GM21423 (cell line): ENCODE results near the gene MVB12A.

Experiments used
- ATAC-seq: cut with Tn5 transposase; IDR thresholded peaks from one replicate; pipeline ENCODE4 v1.9.1; 2021; ENCODE audit warnings: mild to moderate bottlenecking, moderate library complexity; ENCODE audit not compliant: unreplicated experiment

MVB12A gene

DNA sequence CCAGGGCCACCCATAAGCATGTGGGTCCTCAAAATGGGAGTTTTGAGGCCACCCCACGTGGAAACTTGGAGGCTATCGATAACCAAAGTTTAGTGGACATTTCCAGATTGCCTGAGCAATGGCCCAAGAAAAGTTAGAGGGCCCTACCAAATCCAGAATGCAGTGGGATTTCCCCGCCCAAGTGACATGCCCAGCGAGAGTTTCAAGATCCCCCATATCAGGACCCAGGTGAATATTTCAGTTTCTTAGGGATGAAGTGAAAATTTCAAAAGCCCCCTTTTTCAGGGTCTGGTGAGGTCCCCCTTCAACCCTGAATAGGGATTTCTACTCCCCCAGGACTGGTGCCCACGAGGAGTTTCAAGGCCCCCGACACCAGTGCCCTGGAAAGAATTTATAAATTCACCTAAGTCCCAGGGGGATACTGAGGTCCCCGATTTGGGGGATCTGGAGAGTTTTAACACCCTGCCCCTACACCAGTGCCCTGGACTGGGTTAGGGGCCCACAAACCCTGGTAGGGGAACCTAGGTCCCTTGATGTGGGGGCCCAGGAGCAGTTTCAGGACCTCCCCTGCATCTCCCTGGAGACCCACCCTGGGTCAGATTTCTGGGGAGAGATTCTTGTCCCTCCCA is 15.1 kb upstream of the MVB12A start:
- ATAC-seq, result no peak

DNA sequence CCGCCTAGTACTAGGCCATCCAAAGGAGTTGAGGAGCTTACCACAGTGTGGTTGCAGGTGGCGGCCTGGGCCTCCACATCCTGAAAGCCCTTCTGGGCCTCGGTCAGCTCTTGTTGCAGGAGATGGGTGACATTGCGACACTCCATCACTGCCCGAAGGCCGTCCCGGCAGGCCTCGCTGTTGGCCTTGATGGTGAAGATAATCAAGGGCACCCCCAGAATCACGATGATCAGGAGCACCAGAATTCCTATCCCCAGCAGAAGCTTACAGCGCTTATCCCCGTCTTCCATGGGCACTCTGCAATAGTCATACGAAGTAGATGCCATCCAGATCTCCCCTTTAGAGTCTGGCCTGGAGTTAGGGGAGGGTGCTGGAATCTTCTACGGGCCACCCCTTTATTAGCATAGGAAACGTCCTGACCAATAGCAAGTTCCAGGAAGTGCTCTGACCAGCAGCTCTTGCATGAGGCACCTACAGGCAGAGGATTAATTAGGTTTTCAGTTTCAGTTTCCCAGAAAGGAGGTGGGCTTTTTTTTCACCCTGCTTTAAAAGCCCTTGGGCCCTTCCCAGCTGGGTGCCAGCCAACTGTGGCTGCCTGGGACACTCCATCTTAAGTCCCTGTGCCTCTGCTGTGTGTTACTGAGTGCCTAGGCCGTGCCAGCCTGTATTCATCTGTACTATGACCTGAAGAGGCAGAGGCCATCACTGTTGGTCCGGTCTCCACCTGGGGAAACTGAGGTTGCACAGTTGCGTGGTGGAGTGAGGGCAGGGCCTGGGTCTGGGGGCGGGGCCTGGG is 14.4 kb upstream of the MVB12A start, which contains the start of gene BST2:
TSS of gene BST2 (minus strand) at position 381 of the 796 bp plus-strand sequence. CDS start at position 326, 55 bp downstream.
- ATAC-seq, result peak; percentile 65

DNA sequence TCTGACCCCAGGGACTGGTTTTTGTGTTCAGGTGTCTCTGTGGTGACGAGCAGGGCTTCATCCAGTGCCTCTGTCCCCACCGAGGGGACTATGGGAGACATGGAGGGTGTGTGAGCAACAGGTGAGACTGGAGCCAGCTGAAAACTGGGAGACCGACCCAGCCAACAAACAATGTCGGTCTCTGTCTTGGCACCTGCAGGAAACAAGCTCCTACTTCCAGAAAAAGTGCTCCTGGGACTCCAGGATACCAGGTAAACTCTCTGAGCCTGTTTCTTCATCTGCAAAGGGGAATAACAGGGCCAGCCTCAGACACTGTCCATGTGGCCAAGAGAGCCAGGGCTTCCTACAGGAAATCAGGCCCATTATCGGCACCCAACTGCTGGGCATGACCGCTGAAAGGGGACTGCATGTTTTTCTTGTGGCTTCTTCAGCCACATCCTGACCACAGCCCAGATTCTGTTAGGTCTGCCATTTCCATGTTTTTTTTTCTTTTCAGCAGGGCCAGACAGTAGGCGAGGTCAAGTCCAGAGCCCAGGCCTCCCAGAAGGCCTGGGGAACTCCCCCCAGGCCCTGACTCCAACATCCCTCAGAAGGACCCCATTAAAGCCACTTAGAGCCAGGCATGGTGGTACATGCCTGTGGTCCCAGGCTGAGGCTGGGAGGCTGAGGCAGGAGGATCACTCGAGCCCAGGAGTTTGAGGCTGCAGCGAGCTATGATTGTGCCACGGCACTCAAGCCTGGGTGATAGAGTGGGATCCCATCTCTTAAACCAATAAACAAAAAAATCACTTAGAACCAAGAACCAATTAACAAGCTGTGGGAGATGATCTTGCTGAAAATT is 13.6 kb upstream of the MVB12A start:
- peak; percentile 21 for ATAC-seq

DNA sequence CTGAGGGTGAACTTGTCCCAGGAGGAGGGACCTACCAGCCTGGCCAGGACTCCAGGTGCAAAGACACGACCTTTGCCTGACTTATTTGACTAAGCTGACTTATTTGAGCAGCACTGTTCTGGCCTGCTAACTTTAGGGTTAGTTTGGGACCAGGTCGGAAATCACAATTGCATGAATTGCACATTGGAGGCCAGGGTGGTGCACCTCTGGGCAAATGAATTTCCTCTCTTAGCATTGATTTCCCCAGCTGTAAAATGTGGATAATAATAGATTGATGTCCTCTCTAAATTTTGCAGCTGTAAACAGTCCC is 13.0 kb upstream of the MVB12A start:
- ATAC-seq, result no peak

DNA sequence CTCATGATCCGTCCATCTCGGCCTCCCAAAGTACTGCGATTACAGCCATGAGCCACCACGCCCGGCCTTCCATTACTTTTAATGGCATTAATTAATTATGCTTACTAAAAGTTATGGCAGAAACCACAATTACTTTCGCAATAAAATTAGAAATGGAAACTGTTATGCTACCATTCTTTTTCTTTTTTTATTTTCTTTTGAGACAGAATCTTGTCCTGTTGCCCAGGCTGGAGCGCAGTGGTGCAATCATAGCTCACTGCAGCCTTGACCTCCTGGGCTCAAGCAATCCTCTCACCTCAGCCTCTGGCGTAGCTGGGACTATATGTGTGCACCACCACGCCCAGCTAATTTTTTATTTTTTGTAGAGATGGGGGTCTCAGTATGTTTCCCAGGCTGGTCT is 9.9 kb upstream of the MVB12A start:
- ATAC-seq, result no peak

DNA sequence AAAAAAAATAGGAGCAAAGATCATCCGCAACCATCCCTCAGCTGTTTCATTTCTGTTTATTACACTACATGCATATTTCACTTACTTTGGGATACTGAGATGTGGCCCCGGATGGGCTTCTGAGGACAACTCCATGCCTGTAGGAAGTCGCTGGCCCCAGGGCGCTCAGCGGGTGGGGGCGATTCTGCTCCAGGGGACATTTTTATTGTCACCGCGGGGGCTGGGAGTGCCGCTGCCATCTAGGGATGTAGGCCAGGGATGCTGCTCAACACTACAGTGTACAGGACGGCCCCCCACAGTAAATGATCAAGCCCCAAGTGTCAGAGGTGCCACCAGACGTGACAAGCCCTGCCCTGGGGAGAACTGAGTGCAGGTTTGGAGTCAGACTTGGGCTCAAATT is 8.0 kb upstream of the MVB12A start:
- ATAC-seq, result no peak

DNA sequence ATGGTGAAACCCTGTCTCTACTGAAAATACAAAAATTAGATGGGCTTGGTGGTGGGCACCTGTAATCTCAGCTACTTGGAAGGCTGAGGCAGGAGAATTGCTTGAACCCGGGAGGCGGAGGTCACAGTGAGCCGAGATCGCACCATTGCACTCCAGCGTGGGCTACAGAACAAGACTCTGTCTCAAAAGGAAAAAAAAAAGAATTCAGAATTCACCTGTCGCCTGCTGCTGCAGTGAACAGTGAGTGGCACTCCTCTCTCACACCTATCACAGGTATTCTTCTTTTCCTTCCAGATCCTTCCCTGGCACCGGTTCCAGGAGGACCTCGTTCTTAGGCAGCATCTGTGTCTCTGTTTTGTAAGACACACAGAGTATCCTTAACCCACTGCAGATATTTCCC is 5.8 kb upstream of the MVB12A start:
- no peak for ATAC-seq

DNA sequence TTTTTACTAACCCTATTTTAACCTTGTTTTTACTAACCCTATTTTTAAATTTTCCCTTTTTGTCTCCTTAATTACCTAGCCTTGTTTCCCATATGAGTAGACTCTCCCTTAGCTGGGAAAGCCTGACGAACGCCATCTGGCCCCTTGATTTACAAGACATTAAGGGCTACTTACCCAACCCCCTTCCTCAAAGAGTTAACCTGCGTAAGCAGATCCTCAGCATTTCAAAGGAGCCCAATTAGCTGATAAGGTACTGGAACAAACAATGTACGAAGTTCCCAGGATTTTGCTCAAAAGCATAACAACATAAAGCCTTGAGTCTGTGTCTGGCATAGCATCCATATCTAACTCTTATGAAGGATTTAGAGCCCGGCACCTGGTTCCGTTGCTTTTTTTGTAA is 4.7 kb upstream of the MVB12A start:
- ATAC-seq, result no peak

DNA sequence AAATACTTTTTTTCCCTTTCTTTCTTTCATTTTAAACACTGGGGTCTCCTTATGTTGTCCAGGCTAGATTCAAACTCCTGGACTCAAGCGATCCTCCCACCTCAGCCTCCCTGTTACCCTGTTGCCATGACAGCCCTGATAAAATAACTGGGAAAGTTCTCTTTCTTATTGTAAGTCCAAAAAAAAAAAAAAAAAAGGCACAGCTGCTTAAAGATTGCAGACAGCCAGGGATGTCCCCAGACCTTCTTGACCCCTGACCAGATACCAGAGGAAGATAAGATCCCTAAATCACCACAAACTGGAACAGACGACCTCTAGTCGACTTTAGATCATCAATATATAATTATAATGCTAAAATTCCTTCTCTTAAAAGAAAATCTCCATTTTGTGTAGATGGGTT is 1.1 kb upstream of the MVB12A start:
- no peak for ATAC-seq

DNA sequence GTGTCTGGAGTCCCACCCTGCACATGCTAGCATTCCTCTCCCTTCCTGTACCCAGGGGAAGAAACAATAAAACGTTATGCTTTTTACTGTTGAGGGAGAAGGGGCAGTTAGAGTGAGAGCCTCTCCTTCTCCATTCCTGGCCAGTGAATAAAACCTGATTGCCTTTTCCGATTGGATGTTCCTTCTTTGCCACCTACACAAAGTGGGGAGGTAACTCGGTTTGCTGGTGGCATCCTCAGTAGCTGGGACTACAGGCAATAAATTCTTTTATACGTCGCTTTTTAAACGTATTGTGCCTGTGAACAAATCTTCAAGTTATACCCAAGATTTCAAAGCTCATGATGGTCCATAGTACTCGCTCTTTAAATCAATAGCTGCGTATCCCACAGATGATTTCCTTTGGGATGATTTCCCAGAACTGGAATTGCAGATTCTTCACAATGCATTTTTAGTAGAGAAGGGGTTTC is 660 bp upstream of the MVB12A start:
- ATAC-seq, result no peak

DNA sequence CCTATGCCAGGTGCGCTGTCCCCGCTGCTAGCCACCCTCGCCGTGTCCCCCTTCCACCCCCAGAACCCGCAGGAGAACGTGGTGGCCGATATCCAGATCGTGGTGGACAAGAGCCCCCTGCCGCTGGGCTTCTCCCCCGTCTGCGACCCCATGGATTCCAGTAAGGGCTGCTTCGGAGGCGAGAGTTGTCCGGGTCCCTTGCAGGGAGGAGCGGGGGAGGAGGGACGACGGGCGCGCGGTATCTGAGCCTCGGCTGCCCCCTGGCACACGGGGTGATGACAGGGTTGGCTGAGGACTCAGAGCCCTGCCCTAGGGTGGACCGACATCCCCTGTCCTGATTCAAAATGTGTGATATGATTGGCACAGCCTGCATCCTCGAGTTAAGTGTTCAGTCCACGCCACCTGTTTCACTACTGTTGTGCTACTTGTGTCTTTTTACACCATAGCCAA is 653 bp downstream of the MVB12A start:
- ATAC-seq, result no peak

DNA sequence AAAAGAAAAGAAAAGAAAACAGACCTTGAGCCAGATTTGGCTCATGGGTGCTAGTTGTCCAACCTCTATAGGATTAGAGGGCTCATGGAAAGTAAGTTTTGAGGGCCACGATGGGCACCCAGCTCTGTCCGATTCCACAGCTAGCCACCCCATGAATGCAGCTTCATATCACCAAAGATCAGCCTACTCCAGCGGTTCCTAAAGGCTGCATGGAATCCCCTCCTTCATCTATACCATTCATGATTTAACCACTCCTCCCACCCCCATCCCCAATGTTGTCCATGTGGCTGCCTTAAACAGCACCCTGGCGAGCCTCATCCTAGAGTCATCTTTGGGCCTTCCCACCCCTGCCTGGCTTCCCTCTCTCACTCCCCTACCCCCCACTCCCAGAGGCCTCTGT is 2.1 kb downstream of the MVB12A start:
- ATAC-seq, result no peak

DNA sequence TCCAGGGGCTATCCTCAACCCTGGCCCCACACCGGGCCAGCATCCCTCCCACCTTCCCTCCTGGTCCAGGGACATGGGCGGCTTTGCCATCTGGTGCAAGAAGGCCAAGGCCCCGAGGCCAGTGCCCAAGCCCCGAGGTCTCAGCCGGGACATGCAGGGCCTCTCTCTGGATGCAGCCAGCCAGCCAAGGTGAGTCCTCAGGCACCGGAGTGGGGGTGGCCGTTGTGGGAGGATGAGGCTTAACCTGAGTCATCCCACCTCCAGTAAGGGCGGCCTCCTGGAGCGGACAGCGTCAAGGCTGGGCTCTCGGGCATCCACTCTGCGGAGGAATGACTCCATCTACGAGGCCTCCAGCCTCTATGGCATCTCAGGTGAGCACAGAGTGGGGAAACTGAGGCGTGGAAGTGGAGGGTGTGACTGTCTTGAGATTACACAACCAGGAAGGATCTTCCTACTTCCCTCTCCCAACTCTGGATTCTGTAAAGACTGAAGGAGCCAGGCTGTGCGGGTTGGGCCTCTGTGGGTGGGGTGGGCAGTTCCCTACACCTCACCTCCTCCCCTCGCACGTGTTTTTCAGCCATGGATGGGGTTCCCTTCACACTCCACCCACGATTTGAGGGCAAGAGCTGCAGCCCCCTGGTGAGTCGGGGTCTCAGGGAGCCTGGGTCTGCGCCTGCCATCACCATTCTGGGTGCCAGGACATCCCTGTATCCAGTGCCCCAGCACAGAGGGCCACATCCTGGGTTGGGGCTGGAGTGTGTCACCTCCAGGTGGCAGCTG is 3.8 kb downstream of the MVB12A start:
- no peak for ATAC-seq

DNA sequence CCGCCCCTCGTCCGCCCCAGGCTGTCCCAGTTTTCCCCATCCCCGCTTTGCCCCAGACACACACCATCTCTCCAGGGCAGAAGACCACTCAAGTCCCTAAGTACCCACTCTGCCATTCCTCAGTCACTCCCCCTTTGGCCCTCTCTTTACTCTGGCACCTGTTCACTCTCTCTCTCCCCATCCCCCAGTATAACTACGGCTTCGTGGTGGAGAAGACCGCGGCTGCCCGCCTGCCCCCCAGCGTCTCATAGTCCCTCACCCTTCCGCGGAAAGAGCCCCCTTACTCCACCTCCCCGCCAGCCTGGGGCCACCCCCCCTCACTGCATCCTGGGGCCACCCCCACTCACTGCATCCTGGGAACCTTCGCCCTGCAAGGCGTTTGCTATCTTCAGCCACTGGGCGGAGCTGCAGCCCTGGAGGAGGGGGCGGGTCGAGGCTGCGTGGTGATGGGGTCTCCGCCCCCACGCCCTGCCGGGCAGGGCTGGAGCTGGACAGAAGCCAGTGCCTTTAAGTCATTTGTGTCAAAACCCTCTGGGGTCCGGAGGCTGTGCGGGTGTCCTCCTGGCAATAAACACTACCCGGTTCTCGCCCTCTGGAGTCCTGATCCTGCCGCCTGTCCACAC is 5.0 kb downstream of the MVB12A start:
- ATAC-seq, result no peak

DNA sequence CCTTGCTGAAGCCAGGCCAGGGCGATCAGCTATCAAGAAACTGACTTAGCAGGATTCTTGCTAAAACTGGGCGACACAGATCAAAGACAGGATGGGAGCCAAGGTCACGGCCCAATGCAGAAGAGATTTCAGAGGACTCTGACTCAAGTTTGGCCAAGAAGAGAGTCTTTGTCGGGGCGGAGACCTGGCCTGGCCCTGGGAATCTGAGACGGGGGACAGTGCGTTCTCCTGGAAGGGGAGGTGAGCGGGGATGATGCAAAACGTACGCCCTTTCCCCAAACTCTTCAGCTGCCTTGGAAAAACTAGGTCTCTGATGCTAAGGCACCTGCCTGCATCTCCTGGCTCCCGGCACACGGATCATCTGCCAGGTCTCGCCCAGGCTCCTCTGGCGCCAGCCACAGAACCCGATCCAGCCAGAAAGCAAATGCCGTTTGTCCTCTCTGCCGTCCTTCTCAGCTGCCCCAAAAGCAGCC is 9.8 kb downstream of the MVB12A start:
- ATAC-seq, result no peak

DNA sequence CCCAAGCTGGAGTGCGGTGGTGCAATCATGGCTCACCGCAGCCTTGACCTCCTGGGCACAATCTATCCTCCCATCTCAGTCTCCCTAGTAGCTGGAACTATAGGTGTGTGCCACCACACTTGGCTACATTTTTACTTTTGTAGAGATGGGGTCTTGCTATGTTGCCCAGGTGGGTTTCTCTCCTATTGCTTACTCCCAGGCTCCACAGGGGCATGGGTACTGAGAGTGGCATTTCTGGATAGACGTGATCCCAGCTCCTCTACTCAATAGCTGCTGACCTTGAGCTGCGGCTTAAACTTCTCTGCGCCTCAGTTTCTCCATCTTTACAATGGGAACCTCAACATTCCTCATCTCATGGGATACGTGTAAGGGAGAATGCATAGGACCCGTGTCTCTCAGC is 11.6 kb downstream of the MVB12A start:
- ATAC-seq, result no peak

DNA sequence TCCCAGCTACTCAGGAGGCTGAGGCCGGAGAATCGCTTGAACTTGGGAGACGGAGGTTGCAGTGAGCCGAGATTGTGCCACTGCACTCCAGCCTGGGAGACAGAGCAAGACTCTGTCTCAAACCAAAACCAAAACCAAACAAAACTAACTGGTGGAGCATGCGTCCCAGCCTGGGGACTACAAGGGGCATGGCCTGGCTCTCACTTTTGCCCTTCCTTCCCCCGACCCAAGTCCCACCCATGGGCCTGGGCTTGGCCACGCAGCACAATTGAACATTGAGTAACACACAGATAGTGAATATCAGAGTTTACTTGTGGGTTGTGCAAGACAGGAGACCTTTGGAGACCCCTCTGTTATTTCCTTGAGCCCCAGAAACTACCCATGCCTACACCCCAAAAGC is 15.4 kb downstream of the MVB12A start:
- ATAC-seq, result no peak

DNA sequence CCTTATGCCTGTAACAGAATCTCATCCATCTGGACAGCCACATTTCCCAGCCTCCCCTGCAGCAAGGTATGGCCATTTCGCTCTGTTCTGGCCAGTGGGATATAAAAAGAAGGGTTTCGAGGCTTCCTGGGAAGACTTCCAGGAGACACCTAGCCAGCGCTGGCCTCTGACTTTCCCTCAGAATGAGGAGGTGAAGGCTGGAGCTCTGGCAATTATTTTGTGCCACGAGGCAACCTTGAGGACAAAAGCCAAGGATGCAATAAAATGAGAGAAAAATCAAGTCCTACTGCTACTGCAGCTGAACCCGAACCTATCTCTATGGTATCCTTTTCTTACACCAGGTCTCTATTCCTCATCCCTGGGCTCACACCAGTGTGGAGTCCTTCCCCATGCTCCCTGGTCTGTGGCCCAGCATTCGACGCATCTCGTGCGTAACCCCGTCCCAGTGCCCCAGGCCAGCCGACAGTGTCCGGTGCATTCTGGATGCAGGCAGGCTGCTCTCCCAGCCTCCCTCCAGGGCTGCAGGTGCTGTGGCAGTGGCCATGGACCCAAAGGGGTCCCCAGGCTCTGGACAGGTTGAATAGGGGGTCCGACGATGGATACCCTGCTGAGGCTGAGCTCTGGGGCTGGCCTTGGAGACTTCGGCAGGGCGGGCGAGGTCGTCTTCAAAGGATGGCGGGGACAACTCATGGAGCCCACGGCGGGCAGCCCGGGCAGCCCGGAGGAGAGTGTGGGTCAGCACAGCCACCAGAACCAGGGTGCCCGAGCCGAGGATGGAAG is 16.4 kb downstream of the MVB12A start:
- ATAC-seq, result no peak

DNA sequence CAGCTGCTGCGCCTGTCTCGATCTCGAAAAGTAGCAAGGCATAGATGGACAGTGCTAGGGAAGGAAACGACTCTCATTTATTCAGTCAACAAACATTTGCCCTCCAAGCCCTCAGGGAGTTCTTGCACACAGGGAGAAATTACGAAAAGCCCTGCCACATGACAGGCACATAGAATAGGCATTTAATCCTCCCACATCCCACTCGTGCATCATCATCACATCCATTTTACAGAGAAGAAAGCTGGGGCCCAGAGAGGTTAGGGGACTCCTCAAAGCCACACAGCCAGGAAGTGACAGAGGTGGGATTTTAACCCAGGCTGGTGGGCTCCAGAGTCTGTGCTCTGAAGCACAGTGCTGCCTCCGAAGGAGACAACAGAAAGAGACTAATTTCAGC is 17.0 kb downstream of the MVB12A start:
- no peak for ATAC-seq
